Breast epithelium (tissue), 4 donors: ENCODE results near the gene TMEM201. TPM values are rescaled to one million over a fixed set of nuclear protein-coding genes. Genes with fewer than 3 reads are reported as not detected.

Experiments used
- DNase-seq, 2 donors: peaks; one replicate each; pipeline ENCODE4 v3.0.0-alpha.2; 2019; ENCODE audit warnings: low spot score in 2 of 2
- H3K27ac ChIP-seq, 2 donors: fragments of 200-600 bp; sonication (generic) in 1 of 2; one replicate each; pipeline ENCODE4 v1.5.1; 2016 to 2019; ENCODE audit warnings: mild to moderate bottlenecking in 1 of 2
- H3K27me3 ChIP-seq, 2 donors: fragments of 200-600 bp; sonication (generic) in 1 of 2; one replicate each; pipeline versions ENCODE4 v1.5.1 to v1.6.0; 2017 to 2019; ENCODE audit warnings: control low read depth in 1 of 2, mild to moderate bottlenecking in 1 of 2
- H3K36me3 ChIP-seq: fragments of 200-600 bp; one replicate; pipeline ENCODE4 v1.5.1; 2019
- H3K4me1 ChIP-seq, 2 donors: fragments of 200-600 bp; sonication (generic); one replicate each; pipeline ENCODE4 v1.5.1; 2016 to 2019; ENCODE audit warnings: control low read depth in 1 of 2
- H3K4me3 ChIP-seq, 3 donors: fragments of 200-600 bp; sonication (generic); 1 replicate in 2 of 3; 2 replicates in 1 of 3; pipeline ENCODE4 v1.5.1; 2016 to 2019; ENCODE audit warnings: mild to moderate bottlenecking in 3 of 3, moderate library complexity in 2 of 3
- H3K9me3 ChIP-seq, 2 donors: fragments of 200-600 bp; sonication (generic) in 1 of 2; one replicate each; pipeline ENCODE4 v1.5.1; 2016 to 2019; ENCODE audit warnings: control low read depth in 1 of 2
- POLR2A ChIP-seq: fragments of 450-650 bp; IDR thresholded peaks from one replicate; pipeline ENCODE4 v1.6.1; 2016; ENCODE audit warnings: antibody characterized with exemption, mild to moderate bottlenecking, moderate library complexity
- POLR2AphosphoS5 ChIP-seq, 3 donors: sonication (generic); formaldehyde crosslinking; IDR thresholded peaks; one replicate each; pipeline ENCODE4 v1.6.1; 2017; ENCODE audit warnings: antibody characterized with exemption in 3 of 3
- intact Hi-C: fragments of 100-400 bp; cut with DNase I; formaldehyde crosslinking; loops from one replicate; pipeline ENCODE4 v1.15.1; 2023; ENCODE audit warnings: low total_unique reads
- total RNA-seq, 3 donors: library from RNA; depleted of rRNA; stranded (reverse); fragments of >200 nt; gene quantifications; one replicate each; pipeline ENCODE4 v1.1.0, GENCODE V29; 2016
- TF ChIP-seq, protein P1 (sequence below), 3 donors: fragments of 450-650 bp; IDR thresholded peaks; one replicate each; pipeline ENCODE4 v1.5.1; 2016 to 2017; ENCODE audit warnings: antibody characterized with exemption in 3 of 3, mild to moderate bottlenecking in 3 of 3, moderate library complexity in 3 of 3

The TMEM201 gene
- total RNA-seq, 3 donors from 2014 or later: 5.0 to 6.2 (median 5.0) TPM

GRCh38 chr1:9593492-9594465 lies 5.1 kb downstream of the TMEM201 start:
- Histone ChIP-seq H3K9me3 (no peaks in the 10 kb centered on the region), H3K36me3 (no peaks in the 10 kb centered on the region), H3K27ac (no peak overlapping the region), H3K27me3 (no peaks in the 10 kb centered on the region), H3K4me1 (peaks cover 7 to 8% of the 10 kb centered on the region in 2 donors), H3K4me3 (peak overlapping the region in 1 of 3 donors; percentile 31)
- TF ChIP-seq, protein P1, sequence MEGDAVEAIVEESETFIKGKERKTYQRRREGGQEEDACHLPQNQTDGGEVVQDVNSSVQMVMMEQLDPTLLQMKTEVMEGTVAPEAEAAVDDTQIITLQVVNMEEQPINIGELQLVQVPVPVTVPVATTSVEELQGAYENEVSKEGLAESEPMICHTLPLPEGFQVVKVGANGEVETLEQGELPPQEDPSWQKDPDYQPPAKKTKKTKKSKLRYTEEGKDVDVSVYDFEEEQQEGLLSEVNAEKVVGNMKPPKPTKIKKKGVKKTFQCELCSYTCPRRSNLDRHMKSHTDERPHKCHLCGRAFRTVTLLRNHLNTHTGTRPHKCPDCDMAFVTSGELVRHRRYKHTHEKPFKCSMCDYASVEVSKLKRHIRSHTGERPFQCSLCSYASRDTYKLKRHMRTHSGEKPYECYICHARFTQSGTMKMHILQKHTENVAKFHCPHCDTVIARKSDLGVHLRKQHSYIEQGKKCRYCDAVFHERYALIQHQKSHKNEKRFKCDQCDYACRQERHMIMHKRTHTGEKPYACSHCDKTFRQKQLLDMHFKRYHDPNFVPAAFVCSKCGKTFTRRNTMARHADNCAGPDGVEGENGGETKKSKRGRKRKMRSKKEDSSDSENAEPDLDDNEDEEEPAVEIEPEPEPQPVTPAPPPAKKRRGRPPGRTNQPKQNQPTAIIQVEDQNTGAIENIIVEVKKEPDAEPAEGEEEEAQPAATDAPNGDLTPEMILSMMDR (IDR thresholded peaks at IDR 0.05): no peak
- TF ChIP-seq POLR2AphosphoS5 (IDR thresholded peaks at IDR 0.05) (no peak), POLR2A (no peak)
- no peak for DNase-seq
- intact Hi-C loops: no loop called here

DNA sequence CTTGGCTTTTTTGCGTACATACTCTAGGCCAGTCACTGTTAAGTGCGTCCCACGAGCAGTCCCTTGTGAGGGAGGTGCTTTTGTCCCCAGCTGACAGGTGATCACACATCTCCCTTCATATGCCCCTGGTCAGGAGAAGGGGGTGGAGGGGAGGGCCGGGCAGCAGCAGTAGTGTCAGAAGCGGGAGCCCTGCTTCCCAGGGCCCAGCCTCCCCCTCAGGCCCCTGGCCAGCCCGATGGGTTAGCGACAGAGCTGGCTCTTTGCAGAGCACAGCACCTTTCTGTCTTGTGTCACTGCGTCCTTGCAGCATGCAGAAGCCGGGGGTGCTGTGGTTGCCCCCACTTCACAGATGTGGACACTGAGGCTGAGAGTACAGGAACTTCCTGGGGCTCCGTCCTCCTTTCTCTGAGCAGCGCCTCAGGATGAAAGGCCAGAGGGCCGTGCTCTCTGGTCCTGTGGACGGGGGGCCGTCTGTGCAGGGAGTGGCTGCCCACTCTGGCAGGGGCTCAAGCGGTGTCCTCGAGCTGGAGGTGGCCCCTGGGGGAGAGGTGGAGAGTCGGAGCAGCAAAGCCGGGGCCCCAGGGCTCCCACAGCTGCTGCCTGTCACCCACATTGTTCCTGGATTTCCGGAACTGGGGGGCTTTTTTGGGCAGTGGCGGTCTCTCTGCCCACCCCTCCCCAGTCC lies 5.9 kb downstream of the TMEM201 start:
- Histone ChIP-seq H3K27me3 (no peaks in the 10 kb centered on the region), H3K27ac (no peak overlapping the region), H3K4me3 (no peak overlapping the region), H3K4me1 (peaks cover 5 to 7% of the 10 kb centered on the region in 2 donors), H3K36me3 (no peaks in the 10 kb centered on the region), H3K9me3 (no peaks in the 10 kb centered on the region)
- intact Hi-C loops: no loop called here
- DNase-seq: no peak
- TF ChIP-seq POLR2A: no peak

- TF ChIP-seq POLR2AphosphoS5 (IDR thresholded peaks at IDR 0.05) (no peak), POLR2A (no peak)
- TF ChIP-seq, protein P1 (IDR thresholded peaks at IDR 0.05): no peak
- no peak for DNase-seq
- H3K27me3 ChIP-seq: no peaks in the 10 kb centered on the region
- H3K9me3 ChIP-seq: no peaks in the 10 kb centered on the region
- H3K27ac ChIP-seq: no peak overlapping the region
- H3K4me3 ChIP-seq: no peak overlapping the region
- peaks cover 0 to 7% of the 10 kb centered on the region in 2 donors for H3K4me1 ChIP-seq
- intact Hi-C loops: no loop called here
- no peaks in the 10 kb centered on the region for H3K36me3 ChIP-seq
Measured at GRCh38 chr1:9595156-9595967, 6.7 kb downstream of the TMEM201 start.

DNA sequence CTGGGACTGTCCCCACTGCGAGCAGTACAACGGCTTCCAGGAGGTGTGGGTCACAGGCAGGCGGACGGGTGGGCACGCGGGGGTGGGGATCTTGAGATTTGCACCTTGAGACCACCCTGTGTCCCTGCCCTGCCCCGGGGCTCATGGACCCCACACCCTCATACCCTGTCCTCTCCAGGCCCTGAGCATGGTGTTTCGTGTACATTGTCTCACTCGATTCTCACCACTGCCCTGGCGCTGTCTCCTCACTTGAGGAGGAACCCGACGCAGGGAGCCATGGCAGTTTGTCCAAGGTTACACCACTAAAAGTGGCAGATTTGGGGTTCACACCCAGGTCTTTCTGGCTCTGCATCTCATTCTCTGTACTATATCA lies 7.2 kb downstream of the TMEM201 start:
- no peak for DNase-seq
- Histone ChIP-seq H3K27me3 (no peaks in the 10 kb centered on the region), H3K4me3 (no peak overlapping the region), H3K36me3 (no peaks in the 10 kb centered on the region), H3K9me3 (no peaks in the 10 kb centered on the region), H3K27ac (no peak overlapping the region), H3K4me1 (peaks cover 0 to 7% of the 10 kb centered on the region in 2 donors)
- intact Hi-C loops: no loop called here
- TF ChIP-seq POLR2A: no peak

DNA sequence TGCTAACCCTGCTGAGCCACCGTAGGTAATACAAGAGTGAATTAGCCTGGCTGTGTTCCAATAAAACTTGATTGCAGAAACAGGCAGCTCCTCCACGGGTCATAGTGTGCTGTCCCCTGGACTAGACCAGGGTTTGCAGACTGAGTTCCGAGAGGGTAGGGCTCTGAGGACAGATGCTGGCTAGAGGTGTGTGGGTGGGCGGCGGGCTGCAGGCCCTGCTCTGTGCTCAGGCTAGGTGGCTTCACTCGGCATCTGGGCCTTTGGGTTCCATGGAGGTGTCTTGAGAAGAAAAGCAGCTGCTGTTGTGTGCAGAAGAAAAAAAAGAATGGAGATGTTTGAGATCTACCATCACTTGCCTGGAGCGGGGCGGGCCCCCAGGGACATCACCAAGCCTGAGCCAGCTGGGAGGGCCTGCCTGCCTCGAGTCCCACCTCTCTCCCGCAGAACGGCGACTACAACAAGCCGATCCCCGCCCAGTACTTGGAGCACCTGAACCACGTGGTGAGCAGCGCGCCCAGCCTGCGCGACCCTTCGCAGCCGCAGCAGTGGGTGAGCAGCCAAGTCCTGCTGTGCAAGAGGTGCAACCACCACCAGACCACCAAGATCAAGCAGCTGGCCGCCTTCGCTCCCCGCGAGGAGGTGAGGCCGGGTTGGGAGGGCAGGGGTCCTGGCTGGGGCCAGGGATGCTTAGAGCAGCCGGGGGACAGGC lies 7.9 kb downstream of the TMEM201 start:
- Histone ChIP-seq H3K4me1 (peaks cover 0 to 7% of the 10 kb centered on the region in 2 donors), H3K27me3 (no peaks in the 10 kb centered on the region), H3K9me3 (no peaks in the 10 kb centered on the region), H3K27ac (no peak overlapping the region), H3K4me3 (no peak overlapping the region), H3K36me3 (no peaks in the 10 kb centered on the region)
- TF ChIP-seq POLR2AphosphoS5 (IDR thresholded peaks at IDR 0.05): no peak
- TF ChIP-seq POLR2A: no peak
- TF ChIP-seq, protein P1 (IDR thresholded peaks at IDR 0.05): no peak
- no peak for DNase-seq
- intact Hi-C loops: no loop called here
